HEK293 (cell line): ENCODE data around the gene LGALS12.
A peak's percentile ranks its signal among the peaks of the same experiment; 100 is the strongest.

Experiments
- CTCF ChIA-PET: fragments of 350-600 bp; formaldehyde crosslinking; extraction: SDS; loops from one replicate; lab custom pipeline; 2021; ENCODE audit warnings: antibody characterized with exemption; lab: Yijun Ruan, JAX
- POLR2A ChIA-PET: fragments of 300-600 bp; formaldehyde crosslinking; extraction: SDS; loops from one replicate; lab custom pipeline; 2020; ENCODE audit warnings: antibody characterized with exemption, inconsistent platforms; lab: Yijun Ruan, JAX
- H3K27ac ChIP-seq: fragments of 200-500 bp; sonication (Bioruptor generic); 2 replicates; pipeline ENCODE4 v1.5.1; 2014; ENCODE audit warnings: low read depth, low read length, control low read depth, inconsistent platforms; ENCODE audit errors: extremely low read depth
- H3K36me3 ChIP-seq, 2 experiments: fragments of 200-500 bp in 1 of 2; sonication (Bioruptor generic) in 1 of 2; 1 replicate in 1 of 2; 2 replicates in 1 of 2; pipeline ENCODE4 v1.5.1; 2014 to 2017; ENCODE audit warnings: inconsistent platforms in 2 of 2, low read length in 2 of 2; ENCODE audit not compliant: control insufficient read depth in 2 of 2, insufficient read depth in 1 of 2
- H3K4me1 ChIP-seq: fragments of 200-500 bp; sonication (Bioruptor generic); 2 replicates; pipeline ENCODE4 v1.5.1; 2014; ENCODE audit warnings: mild to moderate bottlenecking, low read length, inconsistent platforms; ENCODE audit not compliant: control insufficient read depth, insufficient read depth
- H3K4me3 ChIP-seq: 2 replicates; pipeline ENCODE4 v1.5.1; 2011; ENCODE audit warnings: low read depth, mild to moderate bottlenecking, control low read depth, low read length, moderate library complexity
- H3K9me3 ChIP-seq: fragments of 200-500 bp; sonication (Bioruptor generic); 2 replicates; pipeline ENCODE4 v1.5.1; 2014; ENCODE audit warnings: low read depth, low read length, inconsistent platforms; ENCODE audit not compliant: control insufficient read depth, insufficient read depth
- MYNN ChIP-seq: fragments of 450-650 bp; formaldehyde crosslinking; IDR thresholded peaks from 2 replicates; pipeline ENCODE4 v1.5.1; 2016; ENCODE audit warnings: missing biosample characterization, missing genetic modification characterization, borderline replicate concordance
- OVOL3 ChIP-seq: fragments of 450-650 bp; formaldehyde crosslinking; IDR thresholded peaks from 2 replicates; pipeline ENCODE4 v1.5.1; 2016; ENCODE audit warnings: missing biosample characterization, missing genetic modification characterization
- PRDM1 ChIP-seq: fragments of 450-650 bp; formaldehyde crosslinking; IDR thresholded peaks from 2 replicates; pipeline ENCODE4; 2016; ENCODE audit warnings: missing biosample characterization, missing genetic modification characterization
- ZBTB17 ChIP-seq: fragments of 450-650 bp; formaldehyde crosslinking; IDR thresholded peaks from 2 replicates; pipeline ENCODE4 v1.5.1; 2016; ENCODE audit warnings: missing biosample characterization, missing genetic modification characterization
- ZBTB8A ChIP-seq: fragments of 450-650 bp; formaldehyde crosslinking; IDR thresholded peaks from 2 replicates; pipeline ENCODE4 v1.5.1; 2016; ENCODE audit warnings: missing biosample characterization, missing genetic modification characterization
- ZFP37 ChIP-seq: fragments of 450-650 bp; formaldehyde crosslinking; IDR thresholded peaks from 2 replicates; pipeline ENCODE4 v1.5.1; 2016; ENCODE audit warnings: missing biosample characterization, missing genetic modification characterization
- ZIC2 ChIP-seq: fragments of 450-650 bp; formaldehyde crosslinking; IDR thresholded peaks from 2 replicates; pipeline ENCODE4 v1.5.1; 2016; ENCODE audit warnings: missing biosample characterization, missing genetic modification characterization
- ZNF266 ChIP-seq: fragments of 450-650 bp; formaldehyde crosslinking; IDR thresholded peaks from 2 replicates; pipeline ENCODE4 v1.5.1; 2016; ENCODE audit warnings: missing biosample characterization, missing genetic modification characterization, low read depth
- ZNF292 ChIP-seq: fragments of 450-650 bp; formaldehyde crosslinking; IDR thresholded peaks from 2 replicates; pipeline ENCODE4 v1.5.1; 2016; ENCODE audit warnings: low read depth, missing biosample characterization, missing genetic modification characterization, borderline replicate concordance
- ZNF324 ChIP-seq: fragments of 450-650 bp; formaldehyde crosslinking; IDR thresholded peaks from 2 replicates; pipeline ENCODE4 v1.5.1; 2016; ENCODE audit warnings: missing biosample characterization, missing genetic modification characterization
- ZNF510 ChIP-seq: fragments of 450-650 bp; formaldehyde crosslinking; IDR thresholded peaks from 2 replicates; pipeline ENCODE4 v1.5.1; 2018; ENCODE audit warnings: mild to moderate bottlenecking, missing genetic modification characterization, missing biosample characterization; ENCODE audit not compliant: insufficient replicate concordance
- ZNF514 ChIP-seq: fragments of 450-650 bp; formaldehyde crosslinking; IDR thresholded peaks from 2 replicates; pipeline ENCODE4 v1.5.1; 2016; ENCODE audit warnings: missing biosample characterization, missing genetic modification characterization
- ZNF768 ChIP-seq: fragments of 450-650 bp; formaldehyde crosslinking; IDR thresholded peaks from 2 replicates; pipeline ENCODE4 v1.5.1; 2018; ENCODE audit warnings: missing biosample characterization, mild to moderate bottlenecking, missing genetic modification characterization
- ZNF785 ChIP-seq: fragments of 450-650 bp; formaldehyde crosslinking; IDR thresholded peaks from 2 replicates; pipeline ENCODE4 v1.5.1; 2016; ENCODE audit warnings: missing biosample characterization, missing genetic modification characterization
- ZNF837 ChIP-seq: fragments of 450-650 bp; formaldehyde crosslinking; IDR thresholded peaks from 2 replicates; pipeline ENCODE4 v1.5.1; 2016; ENCODE audit warnings: missing biosample characterization, missing genetic modification characterization
- ZSCAN23 ChIP-seq: fragments of 450-650 bp; formaldehyde crosslinking; IDR thresholded peaks from 2 replicates; pipeline ENCODE4 v1.5.1; 2016; ENCODE audit warnings: missing biosample characterization, missing genetic modification characterization
- TF ChIP-seq, protein P1 (sequence below): fragments of 450-650 bp; formaldehyde crosslinking; IDR thresholded peaks from 2 replicates; pipeline ENCODE4 v1.5.1; 2016; ENCODE audit warnings: missing biosample characterization, missing genetic modification characterization, borderline replicate concordance
- TF ChIP-seq, protein P2 (sequence below): fragments of 450-650 bp; formaldehyde crosslinking; IDR thresholded peaks from 2 replicates; pipeline ENCODE4 v1.5.1; 2016; ENCODE audit warnings: missing biosample characterization, missing genetic modification characterization
- TF ChIP-seq, protein P3 (sequence below): fragments of 450-650 bp; formaldehyde crosslinking; IDR thresholded peaks from 2 replicates; pipeline ENCODE4 v1.5.1; 2016; ENCODE audit warnings: missing biosample characterization, missing genetic modification characterization
- TF ChIP-seq, protein P4 (sequence below): fragments of 450-650 bp; formaldehyde crosslinking; IDR thresholded peaks from 2 replicates; pipeline ENCODE4 v1.5.1; 2016; ENCODE audit warnings: missing biosample characterization, missing genetic modification characterization

LGALS12 gene, protein sequence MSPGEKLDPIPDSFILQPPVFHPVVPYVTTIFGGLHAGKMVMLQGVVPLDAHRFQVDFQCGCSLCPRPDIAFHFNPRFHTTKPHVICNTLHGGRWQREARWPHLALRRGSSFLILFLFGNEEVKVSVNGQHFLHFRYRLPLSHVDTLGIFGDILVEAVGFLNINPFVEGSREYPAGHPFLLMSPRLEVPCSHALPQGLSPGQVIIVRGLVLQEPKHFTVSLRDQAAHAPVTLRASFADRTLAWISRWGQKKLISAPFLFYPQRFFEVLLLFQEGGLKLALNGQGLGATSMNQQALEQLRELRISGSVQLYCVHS

DNA sequence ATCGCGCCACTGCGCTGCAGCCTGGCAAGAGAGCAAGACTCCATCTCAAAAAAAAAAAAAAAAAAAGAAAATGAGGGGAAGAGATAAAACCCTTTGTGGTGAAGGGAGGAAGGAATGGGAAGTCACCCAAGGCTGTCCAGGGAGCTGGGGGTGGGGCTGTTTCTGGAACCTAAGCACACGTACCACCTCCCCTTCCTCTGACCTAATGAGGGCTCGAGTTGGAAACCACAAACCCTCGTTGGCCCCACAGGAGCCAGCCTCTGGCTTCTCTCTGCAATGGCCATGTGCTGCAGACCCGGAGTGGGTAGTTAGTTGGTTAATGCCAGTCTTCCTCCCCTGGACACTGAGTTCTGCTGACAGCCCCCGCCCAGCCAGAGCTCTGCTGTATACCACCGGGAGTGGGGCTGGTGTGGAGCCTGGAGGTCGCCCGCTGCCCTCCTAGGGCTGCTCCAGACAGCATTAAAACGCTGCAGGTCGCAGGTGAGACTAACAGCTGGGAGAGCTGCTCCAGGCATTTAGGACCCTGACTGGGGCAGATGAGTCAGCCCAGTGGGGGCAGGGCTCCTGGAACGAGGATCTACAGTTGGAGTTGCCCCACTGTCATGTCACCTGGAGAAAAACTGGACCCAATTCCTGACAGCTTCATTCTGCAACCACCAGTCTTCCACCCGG lies at the start of gene LGALS12:
LGALS12 (plus strand) TSS at position 228 of the 672 bp plus-strand sequence; CDS start at position 603, 375 bp downstream.
- H3K9me3 ChIP-seq: no peaks in the 10 kb centered on the region
- no peak within 1 kb of the TSS for H3K4me3 ChIP-seq
- ChIA-PET POLR2A (no interaction called here), CTCF (interaction anchor here (1.2 to 4.3 kb wide), 2 partner anchors 12 to 27 kb away, joined by 6 to 17 read pairs; no protein-coding TSS in a partner anchor)
- H3K4me1 ChIP-seq: no peaks in the 10 kb centered on the region
- no peak within 1 kb of the TSS for H3K27ac ChIP-seq
- no peak for TF ChIP-seq ZBTB17 (tag by site-specific recombination)
- TF ChIP-seq ZIC2 (tag by site-specific recombination): peak; percentile 35; the same call in 1 of the 2 replicates
- H3K36me3 ChIP-seq: no peaks in the 10 kb centered on the region

DNA sequence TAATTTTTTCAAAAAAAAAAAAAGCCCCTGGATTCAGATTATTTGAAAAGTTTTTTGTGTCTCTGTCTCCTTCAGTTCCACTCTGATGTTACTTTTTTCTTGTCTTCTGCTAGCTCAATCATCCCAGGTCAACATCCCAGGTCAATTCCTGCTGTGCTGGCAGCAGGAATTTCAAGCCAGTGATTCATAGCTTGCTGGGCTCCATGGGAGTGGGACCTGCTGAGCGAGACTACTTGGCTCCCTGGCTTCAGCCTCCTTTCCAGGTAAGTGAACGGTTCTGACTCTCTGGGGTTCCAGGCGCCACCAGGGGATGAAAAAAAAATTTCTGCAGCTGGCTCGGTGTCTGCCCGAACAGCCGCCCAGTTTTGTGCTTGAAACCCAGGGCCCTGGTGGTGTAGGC lies 46.3 kb upstream of the LGALS12 start:
- POLR2A ChIA-PET: no interaction called here
- Histone ChIP-seq H3K4me1 (no peaks in the 10 kb centered on the region), H3K4me3 (no peak overlapping the region), H3K36me3 (no peaks in the 10 kb centered on the region), H3K9me3 (no peaks in the 10 kb centered on the region), H3K27ac (no peak overlapping the region)
- peak; percentile 95 for TF ChIP-seq ZIC2 (tag by site-specific recombination)
- TF ChIP-seq ZSCAN23 (tag by site-specific recombination): no peak
- CTCF ChIA-PET: interaction anchor here (0.7 to 1.6 kb wide), 2 partner anchors 19 to 132 kb away, joined by 4 read pairs; no protein-coding TSS in a partner anchor

DNA sequence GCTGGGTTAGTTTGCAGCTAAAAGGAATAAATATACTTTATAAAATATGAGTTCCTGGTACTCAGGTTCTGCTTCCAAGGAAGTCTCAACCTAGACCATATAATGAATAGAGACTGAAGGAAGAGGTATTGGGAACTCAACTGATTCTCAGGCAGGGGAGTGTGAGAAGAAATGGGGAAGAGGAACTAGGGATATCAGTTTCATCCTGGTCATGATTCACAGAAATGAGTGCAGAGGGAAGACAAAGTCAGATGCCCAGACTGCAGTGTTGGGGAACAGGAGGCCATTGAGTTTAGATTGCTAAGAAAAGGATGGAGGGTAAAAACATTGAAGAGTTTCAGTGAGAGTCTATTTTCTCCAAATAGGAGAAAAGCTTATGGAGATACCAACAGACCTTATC lies 43.7 kb upstream of the LGALS12 start:
- Histone ChIP-seq H3K9me3 (no peaks in the 10 kb centered on the region), H3K27ac (no peak overlapping the region), H3K4me1 (no peaks in the 10 kb centered on the region), H3K36me3 (no peaks in the 10 kb centered on the region), H3K4me3 (no peak overlapping the region)
- ChIA-PET POLR2A (no interaction called here), CTCF (interaction anchor here (0.6 to 1.4 kb wide), 3 partner anchors 17 to 407 kb away, joined by 3 to 4 read pairs (median 4); no protein-coding TSS in a partner anchor)
- TF ChIP-seq, protein P1, sequence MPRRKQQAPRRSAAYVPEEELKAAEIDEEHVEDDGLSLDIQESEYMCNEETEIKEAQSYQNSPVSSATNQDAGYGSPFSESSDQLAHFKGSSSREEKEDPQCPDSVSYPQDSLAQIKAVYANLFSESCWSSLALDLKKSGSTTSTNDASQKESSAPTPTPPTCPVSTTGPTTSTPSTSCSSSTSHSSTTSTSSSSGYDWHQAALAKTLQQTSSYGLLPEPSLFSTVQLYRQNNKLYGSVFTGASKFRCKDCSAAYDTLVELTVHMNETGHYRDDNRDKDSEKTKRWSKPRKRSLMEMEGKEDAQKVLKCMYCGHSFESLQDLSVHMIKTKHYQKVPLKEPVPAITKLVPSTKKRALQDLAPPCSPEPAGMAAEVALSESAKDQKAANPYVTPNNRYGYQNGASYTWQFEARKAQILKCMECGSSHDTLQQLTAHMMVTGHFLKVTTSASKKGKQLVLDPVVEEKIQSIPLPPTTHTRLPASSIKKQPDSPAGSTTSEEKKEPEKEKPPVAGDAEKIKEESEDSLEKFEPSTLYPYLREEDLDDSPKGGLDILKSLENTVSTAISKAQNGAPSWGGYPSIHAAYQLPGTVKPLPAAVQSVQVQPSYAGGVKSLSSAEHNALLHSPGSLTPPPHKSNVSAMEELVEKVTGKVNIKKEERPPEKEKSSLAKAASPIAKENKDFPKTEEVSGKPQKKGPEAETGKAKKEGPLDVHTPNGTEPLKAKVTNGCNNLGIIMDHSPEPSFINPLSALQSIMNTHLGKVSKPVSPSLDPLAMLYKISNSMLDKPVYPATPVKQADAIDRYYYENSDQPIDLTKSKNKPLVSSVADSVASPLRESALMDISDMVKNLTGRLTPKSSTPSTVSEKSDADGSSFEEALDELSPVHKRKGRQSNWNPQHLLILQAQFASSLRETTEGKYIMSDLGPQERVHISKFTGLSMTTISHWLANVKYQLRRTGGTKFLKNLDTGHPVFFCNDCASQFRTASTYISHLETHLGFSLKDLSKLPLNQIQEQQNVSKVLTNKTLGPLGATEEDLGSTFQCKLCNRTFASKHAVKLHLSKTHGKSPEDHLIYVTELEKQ: no peak
- TF ChIP-seq PRDM1 (tag by site-specific recombination) (no peak), ZNF514 (tag by site-specific recombination) (no peak), OVOL3 (tag by site-specific recombination) (no peak), ZNF266 (no peak), ZNF785 (tag by site-specific recombination) (no peak)
- TF ChIP-seq, protein P2, sequence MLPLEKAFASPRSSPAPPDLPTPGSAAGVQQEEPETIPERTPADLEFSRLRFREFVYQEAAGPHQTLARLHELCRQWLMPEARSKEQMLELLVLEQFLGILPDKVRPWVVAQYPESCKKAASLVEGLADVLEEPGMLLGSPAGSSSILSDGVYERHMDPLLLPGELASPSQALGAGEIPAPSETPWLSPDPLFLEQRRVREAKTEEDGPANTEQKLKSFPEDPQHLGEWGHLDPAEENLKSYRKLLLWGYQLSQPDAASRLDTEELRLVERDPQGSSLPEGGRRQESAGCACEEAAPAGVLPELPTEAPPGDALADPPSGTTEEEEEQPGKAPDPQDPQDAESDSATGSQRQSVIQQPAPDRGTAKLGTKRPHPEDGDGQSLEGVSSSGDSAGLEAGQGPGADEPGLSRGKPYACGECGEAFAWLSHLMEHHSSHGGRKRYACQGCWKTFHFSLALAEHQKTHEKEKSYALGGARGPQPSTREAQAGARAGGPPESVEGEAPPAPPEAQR (tag by site-specific recombination): no peak

DNA sequence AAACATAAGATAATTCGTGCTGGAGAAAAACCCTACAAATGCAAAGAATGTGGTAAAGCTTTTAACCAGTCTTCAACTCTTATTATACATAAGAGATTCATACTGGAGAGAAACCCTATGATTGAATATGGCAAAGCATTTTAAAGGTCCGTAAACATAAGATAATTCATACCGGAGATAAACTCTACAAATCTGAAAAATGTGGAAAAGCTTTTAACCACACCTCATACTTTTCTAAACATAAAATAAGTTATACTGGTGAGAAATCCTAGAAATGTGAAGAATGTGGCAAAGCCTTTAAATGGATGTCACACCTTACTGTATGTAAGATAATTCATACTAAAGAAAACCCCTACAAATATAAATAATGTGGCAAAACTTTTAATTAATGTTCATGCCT lies 35.6 kb upstream of the LGALS12 start:
- CTCF ChIA-PET: no interaction called here
- POLR2A ChIA-PET: interaction anchor here (0.6 kb wide), 1 partner anchor 214 kb away, joined by 8 read pairs; no protein-coding TSS in a partner anchor
- H3K4me1 ChIP-seq: no peaks in the 10 kb centered on the region
- TF ChIP-seq ZNF768 (tag by site-specific recombination) (no peak), ZNF324 (no peak), MYNN (tag by site-specific recombination) (no peak), ZFP37 (tag by site-specific recombination) (no peak), ZNF510 (no peak), ZBTB8A (tag by site-specific recombination) (no peak), ZNF837 (no peak), ZNF292 (tag by site-specific recombination) (no peak)
- TF ChIP-seq, protein P3, sequence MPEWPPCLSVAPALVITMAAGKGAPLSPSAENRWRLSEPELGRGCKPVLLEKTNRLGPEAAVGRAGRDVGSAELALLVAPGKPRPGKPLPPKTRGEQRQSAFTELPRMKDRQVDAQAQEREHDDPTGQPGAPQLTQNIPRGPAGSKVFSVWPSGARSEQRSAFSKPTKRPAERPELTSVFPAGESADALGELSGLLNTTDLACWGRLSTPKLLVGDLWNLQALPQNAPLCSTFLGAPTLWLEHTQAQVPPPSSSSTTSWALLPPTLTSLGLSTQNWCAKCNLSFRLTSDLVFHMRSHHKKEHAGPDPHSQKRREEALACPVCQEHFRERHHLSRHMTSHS (tag by site-specific recombination): no peak
- TF ChIP-seq, protein P4, sequence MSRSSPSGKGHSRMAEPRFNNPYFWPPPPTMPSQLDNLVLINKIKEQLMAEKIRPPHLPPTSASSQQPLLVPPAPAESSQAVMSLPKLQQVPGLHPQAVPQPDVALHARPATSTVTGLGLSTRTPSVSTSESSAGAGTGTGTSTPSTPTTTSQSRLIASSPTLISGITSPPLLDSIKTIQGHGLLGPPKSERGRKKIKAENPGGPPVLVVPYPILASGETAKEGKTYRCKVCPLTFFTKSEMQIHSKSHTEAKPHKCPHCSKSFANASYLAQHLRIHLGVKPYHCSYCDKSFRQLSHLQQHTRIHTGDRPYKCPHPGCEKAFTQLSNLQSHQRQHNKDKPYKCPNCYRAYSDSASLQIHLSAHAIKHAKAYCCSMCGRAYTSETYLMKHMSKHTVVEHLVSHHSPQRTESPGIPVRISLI (tag by site-specific recombination): no peak

More for the DNA sequence above, 35.6 kb upstream of the LGALS12 start:
- H3K27ac ChIP-seq: no peak overlapping the region
- no peaks in the 10 kb centered on the region for H3K9me3 ChIP-seq
- no peaks in the 10 kb centered on the region for H3K36me3 ChIP-seq
- H3K4me3 ChIP-seq: no peak overlapping the region
